ENCODE measurements around the gene DENND1B.

DENND1B gene

DNA sequence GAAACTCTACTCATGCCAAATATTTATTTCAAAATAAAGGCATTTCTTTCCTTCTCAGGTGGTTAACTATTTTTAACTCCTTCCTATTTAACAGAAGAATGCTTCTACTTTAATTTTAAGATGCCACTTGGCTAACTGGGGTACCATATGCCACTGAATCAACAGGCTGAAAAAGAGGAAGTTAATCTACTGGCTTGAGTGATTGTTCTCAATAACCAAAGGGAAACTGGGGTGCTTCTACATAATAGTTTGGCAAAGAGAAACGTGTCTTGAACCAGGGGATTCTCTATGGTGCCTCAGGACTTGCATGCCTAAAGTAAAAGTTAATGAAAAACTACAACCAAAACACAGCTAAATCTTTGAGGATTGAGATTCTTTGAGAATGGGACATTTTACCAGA is 142.6 kb downstream of the DENND1B start:
- TF ChIP-seq, protein P1, sequence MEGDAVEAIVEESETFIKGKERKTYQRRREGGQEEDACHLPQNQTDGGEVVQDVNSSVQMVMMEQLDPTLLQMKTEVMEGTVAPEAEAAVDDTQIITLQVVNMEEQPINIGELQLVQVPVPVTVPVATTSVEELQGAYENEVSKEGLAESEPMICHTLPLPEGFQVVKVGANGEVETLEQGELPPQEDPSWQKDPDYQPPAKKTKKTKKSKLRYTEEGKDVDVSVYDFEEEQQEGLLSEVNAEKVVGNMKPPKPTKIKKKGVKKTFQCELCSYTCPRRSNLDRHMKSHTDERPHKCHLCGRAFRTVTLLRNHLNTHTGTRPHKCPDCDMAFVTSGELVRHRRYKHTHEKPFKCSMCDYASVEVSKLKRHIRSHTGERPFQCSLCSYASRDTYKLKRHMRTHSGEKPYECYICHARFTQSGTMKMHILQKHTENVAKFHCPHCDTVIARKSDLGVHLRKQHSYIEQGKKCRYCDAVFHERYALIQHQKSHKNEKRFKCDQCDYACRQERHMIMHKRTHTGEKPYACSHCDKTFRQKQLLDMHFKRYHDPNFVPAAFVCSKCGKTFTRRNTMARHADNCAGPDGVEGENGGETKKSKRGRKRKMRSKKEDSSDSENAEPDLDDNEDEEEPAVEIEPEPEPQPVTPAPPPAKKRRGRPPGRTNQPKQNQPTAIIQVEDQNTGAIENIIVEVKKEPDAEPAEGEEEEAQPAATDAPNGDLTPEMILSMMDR (conservative IDR thresholded peaks at IDR 0.05; ENCODE audit: low read depth), result no peak
- ChIA-PET CTCF (no interaction called here), POLR2A (ENCODE audit: low non-redundant PET) (no interaction called here)
- DNase-seq (ENCODE audit: low spot score), result no peak
- H3K27ac ChIP-seq, result no peak overlapping the region

DNA sequence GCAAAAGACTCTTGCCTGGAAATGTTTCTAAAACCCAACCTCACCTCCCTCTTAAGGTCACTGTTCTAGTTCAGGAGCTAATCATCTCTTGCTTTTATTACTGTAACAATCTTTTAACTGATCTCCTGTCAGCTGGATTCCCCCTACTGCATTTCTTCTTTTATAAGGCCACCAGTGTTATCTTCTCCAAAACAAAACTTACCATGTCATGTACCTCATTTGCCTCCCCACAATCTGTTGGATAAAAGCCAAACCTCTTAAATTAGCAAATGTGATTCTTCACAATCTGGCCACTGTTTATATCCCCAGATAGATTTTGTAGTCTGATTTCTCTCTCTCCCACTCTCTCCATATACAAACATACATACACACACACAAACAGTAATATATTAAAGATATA is 143.3 kb downstream of the DENND1B start:
- no peak overlapping the region for H3K27ac ChIP-seq
- CTCF ChIA-PET, result no interaction called here
- no peak for DNase-seq (ENCODE audit: low spot score)
- POLR2A ChIA-PET (ENCODE audit: low non-redundant PET), result no interaction called here
- TF ChIP-seq, protein P1 (conservative IDR thresholded peaks at IDR 0.05; ENCODE audit: low read depth), result no peak

DNA sequence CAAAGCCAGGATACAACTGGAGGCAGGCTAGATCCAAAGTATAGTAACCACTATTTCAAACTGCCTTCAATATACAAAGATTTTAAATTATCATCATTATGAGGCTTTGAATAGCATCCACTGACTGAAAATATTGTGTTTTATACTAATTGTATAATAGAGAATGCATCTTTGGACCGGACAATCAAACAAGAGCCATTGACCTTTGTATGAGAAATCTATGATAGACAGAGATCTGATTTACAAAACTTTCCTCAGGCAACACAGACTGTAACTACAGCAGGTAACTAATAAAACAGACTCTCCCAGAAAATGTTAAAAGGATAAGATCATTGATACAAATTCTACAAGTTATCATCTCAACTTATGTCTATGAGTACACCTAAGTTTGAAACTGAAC is 152.9 kb downstream of the DENND1B start:
- TF ChIP-seq, protein P1 (conservative IDR thresholded peaks at IDR 0.05; ENCODE audit: low read depth), result no peak
- POLR2A ChIA-PET (ENCODE audit: low non-redundant PET), result no interaction called here
- no peak overlapping the region for H3K27ac ChIP-seq
- CTCF ChIA-PET, result no interaction called here
- DNase-seq (ENCODE audit: low spot score), result no peak

DNA sequence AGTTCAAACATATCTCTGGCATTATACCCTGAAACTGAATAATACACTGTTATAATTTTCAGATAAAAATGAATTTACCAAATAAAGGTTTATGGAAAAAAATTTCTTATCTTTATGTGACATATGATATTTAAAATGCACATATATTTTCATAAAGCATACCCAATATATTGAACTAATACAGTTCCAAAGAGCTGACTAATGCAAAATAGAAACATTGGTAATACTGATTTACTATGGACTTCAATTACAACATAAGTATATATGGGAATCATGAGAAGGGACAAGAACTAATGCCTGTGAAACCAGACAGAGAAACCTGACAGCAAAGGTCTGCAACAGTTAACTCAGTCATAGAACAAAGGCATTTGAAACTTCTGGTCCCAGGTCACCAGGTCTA is 153.5 kb downstream of the DENND1B start:
- no peak overlapping the region for H3K27ac ChIP-seq
- CTCF ChIA-PET, result no interaction called here
- no peak for DNase-seq (ENCODE audit: low spot score)
- POLR2A ChIA-PET (ENCODE audit: low non-redundant PET), result no interaction called here
- TF ChIP-seq, protein P1 (conservative IDR thresholded peaks at IDR 0.05; ENCODE audit: low read depth), result no peak

DNA sequence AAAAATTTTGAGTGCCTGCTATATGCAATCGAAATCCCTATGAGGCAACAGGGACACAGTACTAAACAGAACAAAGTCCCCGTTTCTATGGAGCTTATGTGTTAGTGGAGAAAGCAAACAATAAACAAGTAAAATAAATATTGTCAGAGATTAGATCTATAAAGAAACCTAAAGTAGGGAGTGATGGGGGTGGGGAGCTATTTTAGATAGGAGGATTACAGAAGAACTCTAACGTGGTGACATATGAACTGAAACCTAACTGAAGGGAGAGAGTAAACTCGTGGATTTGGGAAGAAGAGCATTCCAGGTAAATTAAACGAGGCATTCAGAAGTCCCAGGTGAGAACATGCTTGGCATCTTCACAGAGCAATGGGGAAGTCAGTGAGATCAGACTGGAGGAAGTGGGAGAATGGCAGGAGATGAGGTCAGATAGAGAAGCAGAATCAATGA is 154.5 kb downstream of the DENND1B start:
- CTCF ChIA-PET, result interaction anchor here (0.6 to 1.1 kb wide), 3 partner anchors 232 to 303 kb away, joined by 3 to 5 read pairs (median 5); no protein-coding TSS in a partner anchor
- no peak for DNase-seq (ENCODE audit: low spot score)
- TF ChIP-seq, protein P1 (conservative IDR thresholded peaks at IDR 0.05; ENCODE audit: low read depth), result no peak

DNA sequence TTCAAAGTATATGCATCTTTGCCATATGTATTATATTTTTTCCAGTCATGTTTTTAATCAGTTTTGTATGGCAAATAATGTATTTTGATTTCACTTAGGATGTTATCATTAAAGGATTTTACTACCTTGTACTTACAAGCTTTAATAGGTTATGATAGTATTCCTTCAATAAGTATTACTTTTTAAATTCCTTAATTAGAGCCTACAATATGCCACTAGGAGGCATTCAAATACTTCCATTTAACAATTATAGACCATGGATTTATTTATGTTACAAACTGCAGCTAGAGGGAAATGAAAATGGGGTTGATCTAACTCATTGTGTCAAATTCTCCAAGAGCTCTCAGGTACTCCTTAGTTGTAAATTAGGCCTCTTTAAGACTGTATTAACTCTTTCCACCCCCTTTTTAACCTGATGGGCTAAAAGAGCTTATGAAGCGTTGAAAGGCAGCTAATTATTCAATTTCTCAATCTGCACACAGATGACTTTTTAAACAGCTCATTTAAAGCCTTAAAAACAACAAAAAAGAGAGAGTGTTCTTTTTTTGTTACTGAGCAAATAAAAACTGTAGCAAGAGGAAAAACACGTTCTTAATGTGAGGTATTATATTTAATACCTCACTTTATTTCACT is 156.2 kb downstream of the DENND1B start:
- POLR2A ChIA-PET (ENCODE audit: low non-redundant PET), result no interaction called here

More for the DNA sequence above, 154.5 kb downstream of the DENND1B start:
- POLR2A ChIA-PET (ENCODE audit: low non-redundant PET), result no interaction called here
- H3K27ac ChIP-seq, result no peak overlapping the region

More for the DNA sequence above, 156.2 kb downstream of the DENND1B start:
- CTCF ChIA-PET, result interaction anchor here (0.6 to 5.7 kb wide), 15 partner anchors 36 to 850 kb away, joined by 3 to 65 read pairs (median 3); no protein-coding TSS in a partner anchor
- DNase-seq (ENCODE audit: low spot score), result peak; percentile 26
- H3K27ac ChIP-seq, result no peak overlapping the region
- TF ChIP-seq, protein P1 (conservative IDR thresholded peaks at IDR 0.05; ENCODE audit: low read depth), result peak; percentile 40; the same call in 1 of the 2 replicates

Measured in RWPE1 (cell line).